GM21526 (cell line): ENCODE data around the gene NDFIP2.
A peak's percentile ranks its signal among the peaks of the same experiment; 100 is the strongest.

Source experiments
- ATAC-seq: cut with Tn5 transposase; IDR thresholded peaks from one replicate; pipeline ENCODE4 v1.9.1; 2021; ENCODE audit warnings: moderate library complexity; ENCODE audit not compliant: unreplicated experiment, low FRiP score

The NDFIP2 gene

DNA sequence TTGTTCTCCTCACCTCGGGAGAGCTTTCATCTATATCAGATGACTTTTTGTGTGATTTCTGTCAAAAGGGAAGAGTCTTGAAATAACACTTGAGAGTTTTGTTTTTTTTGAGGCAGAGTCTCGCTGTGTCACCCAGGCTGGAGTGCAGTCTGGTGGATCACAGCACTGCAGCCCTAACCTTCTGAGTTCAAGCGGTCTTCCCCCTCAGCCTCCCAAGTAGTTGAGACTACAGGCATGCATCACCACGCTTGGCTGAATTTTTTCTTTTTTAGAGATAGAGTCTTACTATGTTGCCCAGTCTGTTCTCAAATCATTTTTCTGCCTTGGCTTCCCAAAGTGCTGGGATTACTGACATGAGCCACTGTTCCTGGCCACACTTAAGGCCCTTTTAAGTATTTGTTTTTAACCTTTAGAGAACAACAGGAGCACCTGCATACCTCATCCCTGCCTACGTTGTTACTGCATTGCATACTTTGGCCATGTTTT, 11.4 kb downstream of the NDFIP2 start:
- no peak for ATAC-seq

GRCh38 chr13:79492918-79493594, 12.1 kb downstream of the NDFIP2 start:
- ATAC-seq = no peak

GRCh38 chr13:79496188-79496587, 15.2 kb downstream of the NDFIP2 start:
- peak; percentile 75 for ATAC-seq

GRCh38 chr13:79497064-79497463, 16.1 kb downstream of the NDFIP2 start:
- no peak for ATAC-seq

DNA sequence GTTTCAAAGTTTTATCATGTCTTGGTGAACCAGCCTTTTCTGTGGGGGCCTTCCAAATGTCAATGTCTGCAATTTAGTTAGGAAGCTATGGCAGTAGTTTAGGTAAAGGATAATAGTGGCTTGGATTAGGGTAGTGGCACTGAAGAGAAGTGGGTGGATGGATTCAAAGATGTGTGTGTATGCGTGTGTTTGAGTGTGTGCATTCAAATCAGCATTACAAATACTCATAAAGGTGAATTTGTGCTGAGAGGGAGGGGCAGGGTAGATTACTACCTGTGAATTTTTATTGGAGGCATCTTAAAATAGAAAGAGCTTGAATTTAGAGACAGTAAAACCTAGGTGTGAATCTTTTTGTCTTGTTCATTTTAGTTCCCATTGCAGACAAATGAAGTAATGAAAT, 16.9 kb downstream of the NDFIP2 start:
- ATAC-seq = no peak

GRCh38 chr13:79500829-79501228, 19.9 kb downstream of the NDFIP2 start:
- ATAC-seq = no peak

- no peak for ATAC-seq
Measured at GRCh38 chr13:79501538-79502232, 20.7 kb downstream of the NDFIP2 start.

- no peak for ATAC-seq
Measured at GRCh38 chr13:79502859-79503468, 22.0 kb downstream of the NDFIP2 start.

DNA sequence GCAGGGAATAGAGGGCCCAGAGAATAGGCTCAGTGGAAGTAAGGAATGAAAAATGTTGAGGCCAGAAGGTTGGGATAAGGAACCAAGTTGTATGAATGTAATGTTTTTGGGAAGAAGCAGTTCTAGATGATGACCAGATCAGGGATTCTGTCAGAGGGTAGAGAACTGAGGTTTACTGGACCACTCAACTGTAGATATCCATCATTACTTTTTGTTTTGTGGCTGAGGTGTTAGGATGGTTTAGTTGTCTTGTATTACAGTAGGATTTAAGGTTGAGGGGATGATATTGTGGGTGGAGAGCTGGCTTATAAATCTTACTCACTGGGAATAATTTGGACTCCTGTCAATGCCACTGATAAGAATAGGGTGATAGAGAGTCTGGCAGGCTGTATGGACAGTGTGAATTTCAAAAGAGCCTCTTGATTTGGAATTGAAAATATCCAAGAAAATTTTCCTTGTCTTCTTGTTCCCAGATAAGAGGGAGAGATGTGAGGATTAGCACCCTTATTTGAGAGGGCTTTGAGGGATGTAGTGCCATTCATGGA, 22.6 kb downstream of the NDFIP2 start:
- no peak for ATAC-seq

- no peak for ATAC-seq
Measured at GRCh38 chr13:79508224-79508961, 27.4 kb downstream of the NDFIP2 start.

DNA sequence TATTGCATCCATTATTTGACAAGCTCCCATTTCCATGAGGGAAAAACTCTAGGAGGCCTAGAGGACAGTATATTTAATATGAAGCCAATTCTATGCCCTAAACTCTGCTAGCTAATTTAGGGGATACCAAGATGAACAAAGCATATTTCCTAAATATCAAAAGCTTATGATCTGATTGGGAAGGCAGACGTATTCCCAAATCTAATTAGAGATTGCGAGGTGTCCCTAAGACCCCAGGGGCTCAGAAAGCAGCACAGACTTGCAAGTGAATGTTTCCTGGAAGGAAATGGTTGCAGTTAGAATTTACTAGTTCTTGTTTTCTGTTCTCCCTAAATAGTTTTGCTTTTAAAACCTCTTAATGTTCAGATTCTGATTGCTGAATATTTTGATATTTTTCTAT, 30.7 kb downstream of the NDFIP2 start:
- ATAC-seq = no peak

GRCh38 chr13:79512950-79513349, 32.0 kb downstream of the NDFIP2 start:
- ATAC-seq = no peak

GRCh38 chr13:79516595-79516994, 35.6 kb downstream of the NDFIP2 start:
- ATAC-seq = no peak

DNA sequence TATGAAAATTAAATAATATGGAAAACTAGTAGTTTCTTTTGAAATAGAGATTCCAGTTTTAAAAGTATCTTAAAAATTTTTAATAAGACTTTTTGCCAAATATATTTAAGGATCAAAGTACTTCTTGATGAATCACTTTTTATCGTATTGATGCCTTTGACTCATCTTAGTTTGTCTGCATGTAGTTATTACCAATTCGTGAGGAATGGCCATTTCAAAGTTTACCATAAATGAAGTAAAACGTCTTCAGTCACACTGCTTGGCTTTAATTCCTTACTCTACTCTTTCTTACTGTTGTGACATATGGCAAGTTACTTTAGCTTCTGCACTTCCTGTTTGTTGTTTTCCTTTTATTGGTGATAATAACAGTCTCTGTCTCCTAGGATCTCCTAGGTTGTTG, 38.3 kb downstream of the NDFIP2 start:
- no peak for ATAC-seq

DNA sequence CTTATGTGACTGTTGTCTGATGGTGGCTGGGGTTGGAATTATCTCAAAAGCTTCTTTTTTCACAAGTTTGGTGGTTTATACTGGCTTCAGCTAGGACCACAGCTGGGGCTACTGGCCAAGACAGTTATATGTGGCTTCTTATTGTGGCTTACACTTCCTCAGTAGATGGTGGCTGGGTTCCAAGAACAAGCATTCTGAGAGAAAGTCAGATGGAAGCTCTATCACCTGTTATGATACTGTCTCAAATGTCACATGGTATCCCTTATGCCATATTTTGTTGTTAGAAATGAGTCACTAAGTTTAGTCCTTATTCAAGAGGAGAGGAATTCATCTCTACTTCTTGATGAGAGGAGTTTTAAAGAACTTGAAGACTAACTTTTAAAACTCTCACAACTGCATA, 41.6 kb downstream of the NDFIP2 start:
- peak; percentile 94 for ATAC-seq

DNA sequence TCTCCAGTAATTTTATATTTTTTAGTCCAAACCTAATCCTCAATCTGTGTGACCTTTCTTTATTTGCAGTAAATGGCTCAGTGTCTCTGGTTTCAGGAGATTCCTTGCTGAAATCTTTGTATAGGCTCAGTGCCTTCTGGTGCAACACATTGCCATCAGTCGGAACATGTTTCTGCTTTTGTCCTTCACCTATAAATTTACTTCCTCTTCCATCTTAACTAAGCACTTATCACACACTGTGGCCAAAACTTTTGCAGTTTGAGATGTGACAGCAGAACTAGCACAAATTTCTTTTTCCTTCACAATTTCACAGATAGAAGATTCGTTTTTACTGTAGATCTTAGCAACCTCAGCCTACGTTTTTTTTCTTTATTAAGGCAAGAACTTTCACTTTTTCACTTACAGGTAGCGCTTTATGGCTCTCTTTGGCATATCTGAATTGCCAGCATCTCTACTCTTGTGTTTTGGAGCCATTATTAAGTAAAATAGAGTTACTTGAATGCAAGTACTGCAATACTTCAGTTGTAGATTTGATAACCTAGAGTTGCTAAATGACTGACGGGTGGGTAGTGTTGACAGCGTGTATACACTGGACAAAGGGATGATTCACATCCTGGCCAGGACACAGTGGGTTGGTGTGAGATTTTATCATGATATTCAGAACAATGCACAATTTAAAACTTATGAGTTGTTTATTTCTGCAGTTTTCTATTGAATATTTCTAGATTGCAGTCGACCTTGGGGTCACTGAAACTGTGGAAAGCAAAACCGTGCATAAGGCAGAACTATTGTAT, 44.3 kb downstream of the NDFIP2 start:
- no peak for ATAC-seq

DNA sequence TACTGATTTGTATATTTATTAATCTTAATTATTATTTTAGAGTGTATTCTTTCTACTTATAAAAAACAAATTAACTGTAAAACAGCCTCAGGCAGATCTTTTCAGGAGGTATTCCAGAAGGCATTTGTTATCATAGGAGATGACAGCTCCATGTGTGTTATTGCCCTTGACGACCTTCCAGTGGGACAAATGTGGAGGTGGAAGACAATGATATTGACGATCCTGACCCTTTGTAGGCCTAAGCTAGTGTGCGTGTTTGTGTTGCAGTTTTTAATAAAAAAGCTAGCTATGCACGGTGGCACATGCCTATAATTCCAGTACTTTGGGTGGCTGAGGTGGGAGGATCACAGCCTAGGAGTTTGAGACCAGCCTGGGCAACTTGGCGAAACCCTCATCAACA, 46.7 kb downstream of the NDFIP2 start:
- no peak for ATAC-seq

DNA sequence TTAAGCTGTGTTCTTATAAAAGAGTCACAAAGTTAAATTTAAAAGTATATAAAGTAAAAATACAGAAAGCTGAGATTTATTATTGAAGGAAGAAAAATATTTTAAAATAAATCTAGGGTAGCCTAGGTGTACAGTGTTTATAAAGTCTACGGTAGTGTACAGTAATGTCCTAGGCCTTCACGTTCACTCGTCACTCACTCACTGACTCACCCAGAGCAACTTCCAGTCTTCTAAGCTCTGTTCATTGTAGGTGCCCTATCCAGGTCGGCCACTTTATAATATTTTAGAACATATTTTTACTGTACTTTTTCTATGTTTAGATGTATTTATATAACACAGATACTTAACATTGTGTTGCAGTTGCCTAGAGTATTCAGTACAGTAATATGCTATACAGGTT, 47.4 kb downstream of the NDFIP2 start:
- ATAC-seq = no peak

GRCh38 chr13:79528759-79529191, 47.8 kb downstream of the NDFIP2 start:
- ATAC-seq = no peak

DNA sequence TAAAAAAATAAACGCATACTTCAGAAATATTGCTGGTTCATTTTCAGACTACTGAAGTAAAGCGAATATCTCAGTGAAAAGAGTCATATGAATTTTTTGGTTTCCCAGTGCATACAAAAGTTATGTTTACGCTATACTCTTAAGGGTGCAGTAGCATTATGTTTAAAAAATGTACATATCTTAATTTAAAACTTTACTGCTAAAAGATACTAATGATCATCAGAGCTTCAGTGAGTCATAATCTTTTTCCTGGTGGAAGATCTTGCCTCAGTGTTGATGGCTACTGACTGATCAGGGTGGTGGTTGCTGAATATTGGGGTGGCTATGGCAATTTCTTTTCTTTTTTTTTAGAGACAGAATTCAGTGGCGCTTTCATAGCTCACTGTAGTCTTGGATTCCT, 48.9 kb downstream of the NDFIP2 start:
- no peak for ATAC-seq
